ENCODE measurements around the gene IL6ST. TPM values are rescaled to one million over a fixed set of nuclear protein-coding genes. Genes with fewer than 3 reads are reported as not detected.

Gene IL6ST
- total and polyA plus RNA-seq, 9 donors = 45.9 to 406 (median 169) TPM

GRCh38 chr5:56029457-56029856 is 34.7 kb upstream of the IL6ST start:
- DNase-seq = no peak
- H3K27me3 ChIP-seq = no peaks in the 10 kb centered on the region
- H3K9me3 ChIP-seq = no peaks in the 10 kb centered on the region

GRCh38 chr5:56028708-56029107 is 33.9 kb upstream of the IL6ST start:
- Histone ChIP-seq H3K4me1 (ENCODE audit: insufficient read depth) (no peaks in the 10 kb centered on the region), H3K27ac (no peak overlapping the region), H3K9me3 (no peaks in the 10 kb centered on the region), H3K4me3 (no peak overlapping the region), H3K36me3 (no peaks in the 10 kb centered on the region), H3K27me3 (no peaks in the 10 kb centered on the region)
- intact Hi-C loops (cut with DNase I) = no loop called here
- TF ChIP-seq CTCF (IDR thresholded peaks at IDR 0.05) (no peak), EP300 (IDR thresholded peaks at IDR 0.05) (no peak), POLR2A (IDR thresholded peaks at IDR 0.05) (no peak)
- 96 to 97% (median 96%) methylated on average over 6 of the region's 6 CpGs for WGBS, 3 donors
- no peak for DNase-seq

More at GRCh38 chr5:56029457-56029856, 34.7 kb upstream of the IL6ST start:
- Histone ChIP-seq H3K4me3 (no peak overlapping the region), H3K27ac (no peak overlapping the region), H3K4me1 (ENCODE audit: insufficient read depth) (no peaks in the 10 kb centered on the region), H3K36me3 (no peaks in the 10 kb centered on the region)
- TF ChIP-seq CTCF (IDR thresholded peaks at IDR 0.05) = no peak
- TF ChIP-seq EP300 (IDR thresholded peaks at IDR 0.05) = no peak
- no peak for TF ChIP-seq POLR2A (IDR thresholded peaks at IDR 0.05)
- intact Hi-C loops (cut with DNase I) = no loop called here

GRCh38 chr5:56026863-56027300 is 32.1 kb upstream of the IL6ST start:
- Histone ChIP-seq H3K4me1 (ENCODE audit: insufficient read depth) (no peaks in the 10 kb centered on the region), H3K36me3 (no peaks in the 10 kb centered on the region), H3K9me3 (no peaks in the 10 kb centered on the region), H3K27me3 (no peaks in the 10 kb centered on the region), H3K4me3 (no peak overlapping the region), H3K27ac (no peak overlapping the region)
- 56 to 92% (median 91%) methylated on average over 3 of the region's 3 CpGs for WGBS, 3 donors
- DNase-seq = no peak
- intact Hi-C loops (cut with DNase I) = no loop called here
- TF ChIP-seq POLR2A (IDR thresholded peaks at IDR 0.05) (no peak), EP300 (IDR thresholded peaks at IDR 0.05) (no peak), CTCF (IDR thresholded peaks at IDR 0.05) (no peak)

GRCh38 chr5:56025151-56025885 is 30.6 kb upstream of the IL6ST start:
- Histone ChIP-seq H3K27me3 (no peaks in the 10 kb centered on the region), H3K27ac (no peak overlapping the region), H3K36me3 (no peaks in the 10 kb centered on the region), H3K4me1 (ENCODE audit: insufficient read depth) (no peaks in the 10 kb centered on the region), H3K4me3 (no peak overlapping the region), H3K9me3 (no peaks in the 10 kb centered on the region)
- TF ChIP-seq CTCF (IDR thresholded peaks at IDR 0.05) = no peak
- no peak for TF ChIP-seq POLR2A (IDR thresholded peaks at IDR 0.05)
- no peak for TF ChIP-seq EP300 (IDR thresholded peaks at IDR 0.05)
- 93 to 95% (median 93%) methylated on average over 4 of the region's 4 CpGs for WGBS, 3 donors
- intact Hi-C loops (cut with DNase I) = no loop called here
- DNase-seq = no peak
